ENCODE data around the gene ACTN4. TPM values are rescaled to one million over a fixed set of nuclear protein-coding genes. Genes with fewer than 3 reads are reported as not detected.

The ACTN4 gene
- total and polyA plus RNA-seq, 2 donors (not counting 3 experiments of a cell fraction or from before 2014, with no cell fraction given), result 313 to 748 TPM

GRCh38 chr19:38726284-38726673 lies 78.8 kb downstream of the ACTN4 start:
- intact Hi-C loops (cut with micrococcal nuclease), result no loop called here
- Histone ChIP-seq H2AFZ (ENCODE audit: low read depth, low read length) (no peak overlapping the region), H3K4me2 (ENCODE audit: insufficient read depth, low read length) (no peak overlapping the region), H3K27me3 (ENCODE audit: control insufficient read depth in 2 of 2, insufficient read depth in 2 of 2, low read length in 2 of 2) (no peaks in the 10 kb centered on the region), H3K9me3 (replicated peaks; ENCODE audit: control insufficient read depth, insufficient read depth, low read length) (no peaks in the 10 kb centered on the region), H3K9ac (replicated peaks; ENCODE audit: extremely low read depth, insufficient read depth, low read length) (no peak overlapping the region), H3K27ac (ENCODE audit: insufficient read depth, low read depth, low read length) (no peak overlapping the region), H3K4me1 (ENCODE audit: control insufficient read depth, extremely low read depth, insufficient read depth, low read length) (no peaks in the 10 kb centered on the region), H3K4me3 (replicated peaks in 1 of 3; ENCODE audit: insufficient read depth in 1 of 3, low read depth in 1 of 3, low read length in 3 of 3) (no peak overlapping the region), H3K9me1 (replicated peaks; ENCODE audit: control insufficient read depth, extremely low read depth, insufficient read depth, low read length) (no peaks in the 10 kb centered on the region), H3K36me3 (ENCODE audit: control insufficient read depth in 2 of 2, extremely low read depth in 1 of 2, insufficient read depth in 2 of 2, low read length in 2 of 2) (peaks cover 20 to 75% of the 10 kb centered on the region in 2 experiments), H3K79me2 (ENCODE audit: control insufficient read depth, insufficient read depth, low read length) (no peaks in the 10 kb centered on the region), H4K20me1 (replicated peaks; ENCODE audit: control insufficient read depth, extremely low read depth, insufficient read depth, low read length) (no peaks in the 10 kb centered on the region)
- TF ChIP-seq EZH2 (IDR thresholded peaks at IDR 0.05; ENCODE audit: borderline replicate concordance, low read depth, low read length, severe bottlenecking) (no peak), CTCF (IDR thresholded peaks at IDR 0.05; ENCODE audit: extremely low read depth in 1 of 2, insufficient read depth in 1 of 2, low read depth in 1 of 2, low read length in 2 of 2) (no peak), MAX (IDR thresholded peaks at IDR 0.05; ENCODE audit: insufficient read depth, insufficient read length) (no peak), FOS (IDR thresholded peaks at IDR 0.05; ENCODE audit: borderline replicate concordance, insufficient read depth, low read length) (no peak), MYC (IDR thresholded peaks at IDR 0.05; ENCODE audit: low read depth, low read length) (no peak), GATA2 (IDR thresholded peaks at IDR 0.05; ENCODE audit: insufficient read depth, insufficient read length, low read depth, low read length) (no peak), JUN (IDR thresholded peaks at IDR 0.05; ENCODE audit: borderline replicate concordance, insufficient read depth, insufficient read length, low read depth) (no peak), POLR2AphosphoS5 (IDR thresholded peaks at IDR 0.05; ENCODE audit: insufficient read depth, low read depth, low read length) (no peak), POLR2A (IDR thresholded peaks at IDR 0.05; ENCODE audit: low read depth, low read length) (no peak)
- no TSS peak for BruUV-seq (replicated peaks)
- dilution Hi-C loops (cut with MboI; ENCODE audit: extremely low pct_ligation_motif_present, low sequenced_read_pairs), result no loop called here
- no peak for FAIRE-seq
- CTCF ChIA-PET, result no interaction called here
- POLR2A ChIA-PET, result no interaction called here
- no peak for DNase-seq (ENCODE audit: low read depth, low spot score)
